HepG2 (cell line): ENCODE measurements around the gene SLC29A2. TPM values are rescaled to one million over a fixed set of nuclear protein-coding genes. Genes with fewer than 3 reads are reported as not detected.

ENCODE experiments used
- ARNTL ChIP-seq: sonication (generic); formaldehyde crosslinking; IDR thresholded peaks from 2 replicates; pipeline ENCODE4 v1.4.0; 2020; ENCODE audit warnings: mild to moderate bottlenecking, missing genetic modification reagents
- CBX5 ChIP-seq: sonication (generic); formaldehyde crosslinking; IDR thresholded peaks from 2 replicates; pipeline ENCODE4 v1.4.0; 2020; ENCODE audit warnings: missing genetic modification reagents, borderline replicate concordance
- DR1 ChIP-seq: sonication (generic); formaldehyde crosslinking; IDR thresholded peaks from 2 replicates; pipeline ENCODE4 v1.8.0; 2021; ENCODE audit warnings: mild to moderate bottlenecking, missing genetic modification reagents, inconsistent platforms
- ELF3 ChIP-seq: IDR thresholded peaks from 2 replicates; pipeline ENCODE4 v1.6.1; 2016; ENCODE audit warnings: missing genetic modification reagents, missing compliant biosample characterization
- EZH2 ChIP-seq: conservative IDR thresholded peaks from 2 replicates; pipeline ENCODE4 v1.6.1; 2012; ENCODE audit warnings: mild to moderate bottlenecking, low read depth, low read length, moderate library complexity
- HIVEP1 ChIP-seq: sonication (generic); formaldehyde crosslinking; IDR thresholded peaks from 2 replicates; pipeline ENCODE4 v1.4.0; 2020; ENCODE audit warnings: mild to moderate bottlenecking, missing genetic modification reagents
- KDM5A ChIP-seq: fragments of 200-600 bp; sonication (generic); IDR thresholded peaks from 2 replicates; pipeline ENCODE4 v1.7.0; 2018; ENCODE audit warnings: antibody characterized with exemption, mild to moderate bottlenecking, low read length, borderline replicate concordance
- MAFG ChIP-seq: sonication (generic); formaldehyde crosslinking; IDR thresholded peaks from 2 replicates; pipeline ENCODE4 v1.5.1; 2020; ENCODE audit warnings: mild to moderate bottlenecking, missing genetic modification reagents
- PRMT3 ChIP-seq: sonication (generic); formaldehyde crosslinking; IDR thresholded peaks from 2 replicates; pipeline ENCODE4 v1.8.1; 2022; ENCODE audit warnings: low read depth, mild to moderate bottlenecking, moderate library complexity, missing genetic modification reagents, borderline replicate concordance
- RFX5 ChIP-seq: IDR thresholded peaks from 2 replicates; pipeline ENCODE4 v1.6.1; 2011; ENCODE audit warnings: low read depth, low read length, improper control_type of control experiment
- ZNF30 ChIP-seq: sonication (generic); formaldehyde crosslinking; IDR thresholded peaks from 2 replicates; pipeline ENCODE4 v1.5.0; 2020; ENCODE audit warnings: mild to moderate bottlenecking, missing genetic modification reagents
- ZNF432 ChIP-seq: sonication (generic); formaldehyde crosslinking; IDR thresholded peaks from 2 replicates; pipeline ENCODE4 v1.5.0; 2020; ENCODE audit warnings: missing genetic modification reagents, mild to moderate bottlenecking, borderline replicate concordance
- ZNF441 ChIP-seq: sonication (generic); formaldehyde crosslinking; IDR thresholded peaks from 2 replicates; pipeline ENCODE4 v1.7.0; 2021; ENCODE audit warnings: missing genetic modification reagents, borderline replicate concordance
- ZNF446 ChIP-seq: sonication (generic); formaldehyde crosslinking; IDR thresholded peaks from 2 replicates; pipeline ENCODE4 v1.5.0; 2020; ENCODE audit warnings: mild to moderate bottlenecking, missing genetic modification reagents
- ZNF737 ChIP-seq: sonication (generic); formaldehyde crosslinking; IDR thresholded peaks from 2 replicates; pipeline ENCODE4 v1.5.0; 2020; ENCODE audit warnings: missing genetic modification reagents, mild to moderate bottlenecking, borderline replicate concordance
- ZSCAN12 ChIP-seq: sonication (generic); formaldehyde crosslinking; IDR thresholded peaks from 2 replicates; pipeline ENCODE4 v1.9.0; 2021; ENCODE audit warnings: mild to moderate bottlenecking, missing genetic modification reagents
- polyA plus RNA-seq, 8 experiments: library from polyadenylated mRNA; depleted of rRNA in 3 of 8; stranded (reverse) in 7 of 8; unstranded in 1 of 8; fragments of >200 nt; fragmentation: Illumina TruSeq in 4 of 8; extraction: Trizol in 4 of 8; gene quantifications; 2 replicates each; pipeline versions ENCODE4 v1.2.1 to v1.2.3, GENCODE V29; 2011 to 2016; ENCODE audit warnings: low read depth in 4 of 8, missing spikeins in 1 of 8, mixed read lengths in 1 of 8; ENCODE audit not compliant: insufficient read depth in 1 of 8
- total RNA-seq, 5 experiments: library from RNA; depleted of rRNA; stranded (reverse); fragments of >200 nt; fragmentation: Illumina TruSeq; extraction: Trizol; gene quantifications; 2 replicates each; pipeline ENCODE4 v1.2.3, GENCODE V29; 2016; ENCODE audit warnings: low read depth in 1 of 5
- TF ChIP-seq, protein P1 (sequence below): IDR thresholded peaks from 2 replicates; pipeline ENCODE4 v1.6.1; 2012; ENCODE audit warnings: low read length, improper control_type of control experiment
- TF ChIP-seq, protein P2 (sequence below), 2 experiments: sonication (generic) in 1 of 2; formaldehyde crosslinking in 1 of 2; IDR thresholded peaks; 2 replicates each; pipeline versions ENCODE4 v1.6.1 to v1.9.0; 2014 to 2022; ENCODE audit warnings: antibody characterized with exemption in 1 of 2, borderline replicate concordance in 1 of 2, inconsistent platforms in 1 of 2, low read depth in 1 of 2, missing genetic modification reagents in 1 of 2
- TF ChIP-seq, protein P3 (sequence below): sonication (generic); formaldehyde crosslinking; IDR thresholded peaks from 2 replicates; pipeline ENCODE4 v1.4.0; 2020; ENCODE audit warnings: missing genetic modification reagents

SLC29A2 gene
- total and polyA plus RNA-seq, 2 of the 13 experiments (the other 11 are each of a cell fraction or from before 2014, with no cell fraction given), result 0.63 to 0.66 TPM

DNA sequence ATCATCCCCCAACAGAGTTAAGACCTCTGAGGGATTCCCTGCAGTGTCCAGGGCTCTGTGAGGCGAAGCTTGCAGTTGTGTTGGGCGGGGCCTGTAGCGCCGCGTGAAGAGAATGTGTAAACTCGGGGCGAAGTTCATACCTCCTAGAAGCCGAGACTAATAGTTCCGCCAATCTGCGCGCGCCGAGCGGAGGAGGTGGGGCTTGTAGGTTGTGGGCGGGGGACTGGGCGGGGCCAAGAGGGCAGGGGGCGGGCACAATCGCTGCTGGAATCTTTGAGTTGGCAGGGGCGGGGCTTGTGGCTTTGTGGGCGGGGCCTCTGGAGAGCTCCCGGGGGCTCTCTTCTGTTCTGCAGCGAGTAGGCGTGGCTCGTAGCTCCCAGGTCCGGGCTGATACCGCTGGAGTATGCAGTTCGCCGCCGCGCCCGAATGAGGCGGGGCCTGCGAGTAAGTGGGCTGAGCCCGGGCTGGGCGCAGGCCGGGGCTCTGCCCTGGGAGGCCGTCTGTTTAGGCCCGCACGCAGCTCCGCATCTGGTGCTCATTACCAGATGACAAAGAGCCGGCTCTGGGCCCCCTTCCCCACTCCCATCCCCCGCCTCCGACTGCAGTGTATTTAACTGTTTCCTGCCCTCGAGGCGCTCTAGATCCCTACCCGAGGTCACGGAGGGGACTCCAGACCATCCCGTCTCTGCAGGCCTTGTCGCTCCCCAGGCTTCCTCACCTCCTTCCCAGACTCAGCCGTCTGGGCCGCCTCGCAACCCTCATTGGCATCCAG is 58.8 kb downstream of the SLC29A2 start (continued):
- TF ChIP-seq, protein P1, sequence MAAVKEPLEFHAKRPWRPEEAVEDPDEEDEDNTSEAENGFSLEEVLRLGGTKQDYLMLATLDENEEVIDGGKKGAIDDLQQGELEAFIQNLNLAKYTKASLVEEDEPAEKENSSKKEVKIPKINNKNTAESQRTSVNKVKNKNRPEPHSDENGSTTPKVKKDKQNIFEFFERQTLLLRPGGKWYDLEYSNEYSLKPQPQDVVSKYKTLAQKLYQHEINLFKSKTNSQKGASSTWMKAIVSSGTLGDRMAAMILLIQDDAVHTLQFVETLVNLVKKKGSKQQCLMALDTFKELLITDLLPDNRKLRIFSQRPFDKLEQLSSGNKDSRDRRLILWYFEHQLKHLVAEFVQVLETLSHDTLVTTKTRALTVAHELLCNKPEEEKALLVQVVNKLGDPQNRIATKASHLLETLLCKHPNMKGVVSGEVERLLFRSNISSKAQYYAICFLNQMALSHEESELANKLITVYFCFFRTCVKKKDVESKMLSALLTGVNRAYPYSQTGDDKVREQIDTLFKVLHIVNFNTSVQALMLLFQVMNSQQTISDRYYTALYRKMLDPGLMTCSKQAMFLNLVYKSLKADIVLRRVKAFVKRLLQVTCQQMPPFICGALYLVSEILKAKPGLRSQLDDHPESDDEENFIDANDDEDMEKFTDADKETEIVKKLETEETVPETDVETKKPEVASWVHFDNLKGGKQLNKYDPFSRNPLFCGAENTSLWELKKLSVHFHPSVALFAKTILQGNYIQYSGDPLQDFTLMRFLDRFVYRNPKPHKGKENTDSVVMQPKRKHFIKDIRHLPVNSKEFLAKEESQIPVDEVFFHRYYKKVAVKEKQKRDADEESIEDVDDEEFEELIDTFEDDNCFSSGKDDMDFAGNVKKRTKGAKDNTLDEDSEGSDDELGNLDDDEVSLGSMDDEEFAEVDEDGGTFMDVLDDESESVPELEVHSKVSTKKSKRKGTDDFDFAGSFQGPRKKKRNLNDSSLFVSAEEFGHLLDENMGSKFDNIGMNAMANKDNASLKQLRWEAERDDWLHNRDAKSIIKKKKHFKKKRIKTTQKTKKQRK, result no peak
- TF ChIP-seq ARNTL (no peak), RFX5 (no peak), MAFG (CRISPR knock-in tag) (no peak), ELF3 (CRISPR knock-in tag) (0 out of 2 replicates have a peak, but pooled peaks have one; percentile 13), ZSCAN12 (CRISPR knock-in tag) (no peak), ZNF30 (CRISPR knock-in tag) (no peak), HIVEP1 (CRISPR knock-in tag) (no peak), ZNF737 (CRISPR knock-in tag) (no peak), ZNF432 (CRISPR knock-in tag) (no peak), KDM5A (no peak), CBX5 (no peak), DR1 (CRISPR knock-in tag) (no peak), PRMT3 (CRISPR knock-in tag) (no peak), ZNF446 (CRISPR knock-in tag) (no peak), ZNF441 (CRISPR knock-in tag) (no peak), EZH2 (no peak)
- TF ChIP-seq, protein P2, sequence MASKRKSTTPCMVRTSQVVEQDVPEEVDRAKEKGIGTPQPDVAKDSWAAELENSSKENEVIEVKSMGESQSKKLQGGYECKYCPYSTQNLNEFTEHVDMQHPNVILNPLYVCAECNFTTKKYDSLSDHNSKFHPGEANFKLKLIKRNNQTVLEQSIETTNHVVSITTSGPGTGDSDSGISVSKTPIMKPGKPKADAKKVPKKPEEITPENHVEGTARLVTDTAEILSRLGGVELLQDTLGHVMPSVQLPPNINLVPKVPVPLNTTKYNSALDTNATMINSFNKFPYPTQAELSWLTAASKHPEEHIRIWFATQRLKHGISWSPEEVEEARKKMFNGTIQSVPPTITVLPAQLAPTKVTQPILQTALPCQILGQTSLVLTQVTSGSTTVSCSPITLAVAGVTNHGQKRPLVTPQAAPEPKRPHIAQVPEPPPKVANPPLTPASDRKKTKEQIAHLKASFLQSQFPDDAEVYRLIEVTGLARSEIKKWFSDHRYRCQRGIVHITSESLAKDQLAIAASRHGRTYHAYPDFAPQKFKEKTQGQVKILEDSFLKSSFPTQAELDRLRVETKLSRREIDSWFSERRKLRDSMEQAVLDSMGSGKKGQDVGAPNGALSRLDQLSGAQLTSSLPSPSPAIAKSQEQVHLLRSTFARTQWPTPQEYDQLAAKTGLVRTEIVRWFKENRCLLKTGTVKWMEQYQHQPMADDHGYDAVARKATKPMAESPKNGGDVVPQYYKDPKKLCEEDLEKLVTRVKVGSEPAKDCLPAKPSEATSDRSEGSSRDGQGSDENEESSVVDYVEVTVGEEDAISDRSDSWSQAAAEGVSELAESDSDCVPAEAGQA (IDR thresholded peaks at IDR 0.05; ENCODE audit: low read depth), result no peak
- TF ChIP-seq, protein P2 (CRISPR knock-in tag; IDR thresholded peaks at IDR 0.05; ENCODE audit: borderline replicate concordance), result 0 out of 2 replicates have a peak, but pooled peaks have one; percentile 30
- TF ChIP-seq, protein P3, sequence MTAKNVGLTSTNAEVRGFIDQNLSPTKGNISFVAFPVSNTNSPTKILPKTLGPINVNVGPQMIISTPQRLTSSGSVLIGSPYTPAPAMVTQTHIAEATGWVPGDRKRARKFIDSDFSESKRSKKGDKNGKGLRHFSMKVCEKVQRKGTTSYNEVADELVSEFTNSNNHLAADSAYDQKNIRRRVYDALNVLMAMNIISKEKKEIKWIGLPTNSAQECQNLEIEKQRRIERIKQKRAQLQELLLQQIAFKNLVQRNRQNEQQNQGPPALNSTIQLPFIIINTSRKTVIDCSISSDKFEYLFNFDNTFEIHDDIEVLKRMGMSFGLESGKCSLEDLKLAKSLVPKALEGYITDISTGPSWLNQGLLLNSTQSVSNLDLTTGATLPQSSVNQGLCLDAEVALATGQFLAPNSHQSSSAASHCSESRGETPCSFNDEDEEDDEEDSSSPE, result no peak
